ENCODE measurements around the gene FCHSD2.

Gene FCHSD2

GRCh38 chr11:72962084-72962483, 180.0 kb downstream of the FCHSD2 start:
- no peak for DNase-seq

- no peak for DNase-seq
Measured at GRCh38 chr11:72959998-72960731, 182.0 kb downstream of the FCHSD2 start.

- no peak for DNase-seq
Measured at GRCh38 chr11:72958791-72959190, 183.3 kb downstream of the FCHSD2 start.

- no peak for DNase-seq
Measured at GRCh38 chr11:72955466-72955865, 186.7 kb downstream of the FCHSD2 start.

GRCh38 chr11:72954860-72955259, 187.3 kb downstream of the FCHSD2 start:
- no peak for DNase-seq

GRCh38 chr11:72953637-72954036, 188.5 kb downstream of the FCHSD2 start:
- no peak for DNase-seq

- no peak for DNase-seq
Measured at GRCh38 chr11:72951888-72952287, 190.2 kb downstream of the FCHSD2 start.

- no peak for DNase-seq
Measured at GRCh38 chr11:72951193-72951592, 190.9 kb downstream of the FCHSD2 start.

GRCh38 chr11:72950685-72951084, 191.4 kb downstream of the FCHSD2 start:
- no peak for DNase-seq

GRCh38 chr11:72947229-72947628, 194.9 kb downstream of the FCHSD2 start:
- DNase-seq, result no peak

GRCh38 chr11:72943664-72944063, 198.5 kb downstream of the FCHSD2 start:
- no peak for DNase-seq

GRCh38 chr11:72940417-72940816, 201.7 kb downstream of the FCHSD2 start:
- no peak for DNase-seq

GRCh38 chr11:72939031-72939430, 203.1 kb downstream of the FCHSD2 start:
- no peak for DNase-seq

- DNase-seq, result no peak
Measured at GRCh38 chr11:72937439-72937838, 204.7 kb downstream of the FCHSD2 start.

GRCh38 chr11:72935700-72936099, 206.4 kb downstream of the FCHSD2 start:
- no peak for DNase-seq

GRCh38 chr11:72932132-72932570, 210.0 kb downstream of the FCHSD2 start:
- no peak for DNase-seq

- DNase-seq, result no peak
Measured at GRCh38 chr11:72930008-72930407, 212.1 kb downstream of the FCHSD2 start.

GRCh38 chr11:72929256-72929655, 212.9 kb downstream of the FCHSD2 start:
- no peak for DNase-seq

GRCh38 chr11:72927380-72927779, 214.7 kb downstream of the FCHSD2 start:
- no peak for DNase-seq

GRCh38 chr11:72926076-72926475, 216.0 kb downstream of the FCHSD2 start:
- no peak for DNase-seq

GRCh38 chr11:72925656-72926055, 216.5 kb downstream of the FCHSD2 start:
- no peak for DNase-seq

- DNase-seq, result no peak
Measured at GRCh38 chr11:72924568-72925190, 217.4 kb downstream of the FCHSD2 start.

- no peak for DNase-seq
Measured at GRCh38 chr11:72921028-72921716, 220.9 kb downstream of the FCHSD2 start.

- DNase-seq, result no peak
Measured at GRCh38 chr11:72920001-72920400, 222.1 kb downstream of the FCHSD2 start.
